Amygdala (tissue), 56 donors: ENCODE data around the gene EPOP.
"Not testable (repeated sequence)": the region's sequence is repeated elsewhere in the genome, so short reads cannot be mapped to it uniquely, and the experiment has no call there.

ENCODE experiments used
- DNase-seq, 56 donors: peaks; one replicate each; lab custom pipeline; 2025; lab: John Stamatoyannopoulos, UW

EPOP gene

GRCh38 chr17:38654411-38655398 lies 20.1 kb downstream of the EPOP start:
- no peak for DNase-seq

GRCh38 chr17:38653679-38654078 lies 21.1 kb downstream of the EPOP start:
- no peak for DNase-seq

DNA sequence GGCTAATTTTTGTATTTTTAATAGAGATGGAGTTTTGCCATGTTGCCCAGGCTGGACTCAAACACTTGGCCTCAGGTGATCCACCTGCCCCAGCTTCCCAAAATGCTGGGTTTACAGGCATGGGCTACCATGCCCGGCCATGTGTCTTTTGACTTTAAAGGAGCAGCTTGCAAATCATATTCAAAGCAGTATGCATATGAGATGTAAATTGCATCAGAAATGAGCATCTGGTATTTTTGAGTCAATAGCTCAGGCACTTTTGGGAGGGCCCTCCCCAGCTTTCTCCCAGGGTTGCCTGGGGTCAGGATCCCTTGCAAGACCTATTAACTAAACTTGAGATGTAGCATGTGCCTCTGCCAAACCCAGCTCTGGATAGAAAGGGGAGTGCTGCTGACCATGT lies 21.5 kb downstream of the EPOP start:
- DNase-seq = no peak

DNA sequence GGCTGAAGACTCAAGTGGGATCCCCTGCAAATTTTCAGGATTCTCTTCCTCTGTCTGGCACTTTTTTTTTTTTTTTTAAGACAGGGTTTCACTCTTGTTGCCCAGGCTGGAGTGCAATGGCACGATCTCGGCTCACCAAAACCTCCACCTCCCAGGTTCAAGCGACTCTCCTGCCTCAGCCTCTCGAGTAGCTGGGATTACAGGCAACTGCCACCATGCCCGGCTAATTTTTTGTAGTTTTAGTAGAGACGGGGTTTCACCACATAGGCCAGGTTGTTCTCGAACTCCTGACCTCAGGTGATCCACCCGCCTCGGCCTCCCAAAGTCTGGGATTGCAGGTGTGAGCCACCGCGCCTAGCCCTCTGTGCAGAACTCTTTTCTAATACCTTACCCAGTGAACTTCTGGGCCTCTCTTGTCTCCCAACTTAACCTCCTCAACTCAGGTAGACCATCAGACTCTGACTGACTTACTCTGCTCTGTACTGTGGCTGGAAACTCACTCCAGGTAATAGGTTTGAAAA lies 24.0 kb downstream of the EPOP start:
- not testable (repeated sequence) for DNase-seq

- no peak for DNase-seq
These were observed 36.8 kb downstream of the EPOP start for GRCh38 chr17:38637951-38638350.

DNA sequence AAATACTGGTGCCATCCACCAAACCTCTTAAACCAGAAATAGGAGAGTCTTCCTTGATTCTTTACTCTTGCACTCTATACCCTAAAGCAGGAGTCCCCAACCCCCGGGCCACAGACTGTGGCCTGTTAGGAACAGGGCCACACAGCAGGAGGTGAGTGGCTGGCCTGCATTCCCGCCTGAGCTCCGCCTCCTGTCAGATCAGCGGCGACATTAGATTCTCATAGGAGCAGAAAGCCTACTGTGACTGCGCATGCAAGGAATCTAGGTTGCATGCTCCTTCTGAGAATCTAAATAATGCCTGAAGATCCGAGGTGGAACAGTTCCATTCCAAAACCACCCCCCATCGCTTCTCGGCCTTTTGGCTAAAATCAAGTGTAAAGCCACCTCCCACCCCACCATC lies 38.7 kb downstream of the EPOP start:
- DNase-seq = no peak

- no peak for DNase-seq
These were observed 42.4 kb downstream of the EPOP start for GRCh38 chr17:38632334-38632733.

- no peak for DNase-seq
These were observed 46.3 kb downstream of the EPOP start for GRCh38 chr17:38628441-38628840.

- no peak for DNase-seq
These were observed 46.8 kb downstream of the EPOP start for GRCh38 chr17:38627957-38628356.

GRCh38 chr17:38626606-38627226 lies 48.0 kb downstream of the EPOP start:
- not testable (repeated sequence) for DNase-seq

DNA sequence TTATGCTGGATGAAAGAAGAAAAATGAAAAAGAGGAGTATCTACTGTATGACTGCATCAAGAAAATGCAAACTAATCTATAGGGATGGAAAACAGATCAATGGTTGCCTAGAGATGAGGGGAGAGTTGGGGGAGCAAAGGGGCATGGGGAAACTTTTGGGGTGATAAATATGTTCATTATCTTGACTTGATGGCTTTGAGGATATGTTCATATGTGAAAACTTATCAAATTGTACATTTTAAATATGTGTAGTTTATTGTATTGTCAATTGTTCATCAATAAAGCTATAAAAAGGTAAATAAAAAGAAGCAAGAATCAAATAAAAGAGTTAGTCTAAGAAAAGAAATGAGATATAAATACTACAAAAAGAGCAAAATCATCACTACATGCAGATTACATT lies 49.3 kb downstream of the EPOP start:
- DNase-seq = no peak

DNA sequence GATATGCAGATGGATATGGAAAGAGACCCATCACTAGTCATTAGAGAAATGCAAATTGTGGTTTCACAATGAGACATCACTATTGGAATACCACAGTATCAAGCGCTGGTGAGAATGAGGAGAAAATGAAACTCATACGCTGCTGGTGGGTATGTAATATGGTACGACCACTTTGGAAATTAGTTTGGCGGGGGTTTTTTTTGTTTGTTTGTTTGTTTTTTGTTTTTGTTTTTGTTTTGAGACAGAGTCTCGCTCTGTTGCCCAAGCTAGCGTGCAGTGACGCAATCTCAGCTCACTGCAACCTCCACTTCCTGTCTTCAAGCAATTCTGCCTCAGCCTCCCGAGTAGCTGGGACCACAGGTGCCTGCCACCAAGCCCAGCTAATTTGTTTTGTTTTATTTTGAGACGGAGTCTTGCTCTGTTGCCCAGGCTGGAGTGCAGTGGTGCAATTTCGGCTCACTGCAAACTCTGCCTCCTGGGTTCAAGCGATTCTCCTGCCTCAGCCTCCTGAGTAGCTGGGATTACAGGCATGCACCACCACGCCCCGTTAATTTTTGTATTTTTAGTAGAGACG lies 49.9 kb downstream of the EPOP start:
- not testable (repeated sequence) for DNase-seq
